HG03378 (cell line): Measurements from ENCODE around the gene PDE11A.
"Not testable (repeated sequence)": the region's sequence is repeated elsewhere in the genome, so short reads cannot be mapped to it uniquely, and the experiment has no call there.

ENCODE experiments used
- ATAC-seq: cut with Tn5 transposase; IDR thresholded peaks from one replicate; pipeline ENCODE4 v1.9.1; 2021; ENCODE audit warnings: mild to moderate bottlenecking, moderate library complexity; ENCODE audit not compliant: unreplicated experiment

Gene PDE11A

DNA sequence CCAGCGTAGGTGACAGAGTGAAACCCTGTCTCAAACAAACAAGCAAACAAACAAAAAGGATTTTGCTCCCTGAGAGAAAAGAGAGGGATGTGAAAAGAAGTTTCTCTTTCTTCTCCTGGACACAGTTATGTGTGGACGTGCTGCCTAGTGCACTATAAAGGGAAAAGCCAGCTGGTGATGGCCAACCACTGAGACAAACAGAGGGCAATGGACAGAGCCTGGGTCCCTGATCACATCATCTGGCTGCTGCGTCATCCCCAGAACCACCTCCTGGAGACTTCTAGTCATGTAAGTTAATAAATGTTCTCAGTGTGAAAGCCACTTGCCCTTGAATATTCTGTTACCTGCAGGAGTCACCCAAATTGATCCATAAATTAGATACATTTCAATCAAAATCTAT is 184.9 kb downstream of the PDE11A start:
- no peak for ATAC-seq

DNA sequence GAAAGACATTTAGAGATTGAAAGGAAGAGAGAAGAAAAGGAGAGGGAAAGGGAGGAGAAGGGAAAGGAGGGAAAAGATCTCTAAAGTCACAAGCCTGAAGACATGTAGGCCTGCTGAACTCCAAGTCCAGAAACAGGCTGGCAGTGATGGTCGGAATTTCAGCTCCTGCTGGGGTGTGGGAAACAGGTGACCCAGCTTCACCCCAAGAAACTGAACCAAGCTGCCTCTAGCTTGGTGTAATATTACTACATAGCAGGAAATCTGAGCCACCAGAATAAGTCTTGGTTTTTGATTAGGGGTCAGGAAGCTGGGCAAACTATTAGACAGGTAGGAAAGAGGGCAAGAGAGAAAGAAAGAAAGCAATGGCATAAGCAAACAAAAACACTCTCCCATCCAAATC is 185.8 kb downstream of the PDE11A start:
- no peak for ATAC-seq

DNA sequence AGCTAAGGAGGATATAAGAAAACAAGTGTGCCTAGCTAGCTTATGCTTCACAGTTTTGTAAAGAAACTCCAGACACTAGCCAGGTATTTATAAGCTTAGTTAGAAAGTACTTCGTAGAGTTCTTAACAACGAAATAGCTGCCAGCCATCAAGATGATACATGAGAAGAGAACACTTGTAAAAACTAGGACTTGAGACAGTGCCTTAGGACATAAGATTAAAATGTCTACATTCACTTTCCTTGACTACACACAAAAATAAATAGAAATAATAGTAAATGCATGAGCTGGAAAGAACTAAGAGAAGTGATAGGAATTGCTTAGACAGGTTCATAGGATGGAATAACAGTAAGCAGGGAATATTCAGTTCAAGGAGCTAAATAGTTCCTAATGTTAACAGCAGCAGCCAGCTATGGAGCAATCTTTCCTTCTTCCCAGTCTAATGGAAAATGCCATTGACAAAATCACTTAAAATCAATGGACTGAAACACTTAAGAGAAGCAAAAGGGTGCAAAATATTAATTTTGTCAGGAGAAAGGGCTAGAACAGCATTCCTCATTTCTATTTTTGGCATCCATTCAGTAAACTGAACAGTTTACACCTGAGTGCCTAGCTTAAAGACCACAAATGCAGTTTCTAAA is 186.6 kb downstream of the PDE11A start:
- no peak for ATAC-seq

DNA sequence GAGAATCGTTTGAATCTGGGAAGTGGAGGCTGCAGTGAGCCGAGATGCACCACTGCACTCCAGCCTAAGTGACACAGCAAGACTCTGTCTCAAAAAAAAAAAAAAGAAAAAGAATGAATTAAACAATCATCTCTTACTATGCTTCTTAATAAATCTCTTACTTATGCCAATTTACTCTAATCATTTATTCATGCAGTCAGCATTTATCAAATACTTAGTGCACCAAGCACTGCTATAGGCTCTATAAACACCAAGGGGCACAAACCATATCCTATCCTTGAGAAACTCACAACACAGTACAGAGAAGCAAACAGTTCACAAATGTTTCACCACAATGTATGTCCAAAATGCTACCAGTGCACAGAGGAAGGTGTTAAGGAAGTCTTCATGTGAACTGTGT is 189.4 kb downstream of the PDE11A start:
- no peak for ATAC-seq

DNA sequence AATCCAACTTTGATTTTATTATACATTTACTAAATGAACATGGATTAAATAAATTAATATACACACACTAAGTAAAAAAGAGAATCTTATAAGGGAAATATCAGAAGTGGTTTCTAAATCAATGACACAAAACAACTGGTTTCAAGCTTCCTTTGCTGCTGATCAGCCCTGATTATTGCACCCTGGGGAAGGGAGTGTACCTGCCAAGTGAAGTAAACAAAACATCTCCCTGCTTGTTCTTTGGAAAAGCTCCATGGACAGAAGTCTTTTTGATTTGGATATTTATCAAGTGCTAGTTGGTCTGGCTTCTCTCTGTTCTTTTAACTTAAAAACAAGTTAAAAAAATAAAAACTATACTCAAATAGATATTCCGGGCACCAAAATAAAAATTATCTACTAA is 190.1 kb downstream of the PDE11A start:
- no peak for ATAC-seq

DNA sequence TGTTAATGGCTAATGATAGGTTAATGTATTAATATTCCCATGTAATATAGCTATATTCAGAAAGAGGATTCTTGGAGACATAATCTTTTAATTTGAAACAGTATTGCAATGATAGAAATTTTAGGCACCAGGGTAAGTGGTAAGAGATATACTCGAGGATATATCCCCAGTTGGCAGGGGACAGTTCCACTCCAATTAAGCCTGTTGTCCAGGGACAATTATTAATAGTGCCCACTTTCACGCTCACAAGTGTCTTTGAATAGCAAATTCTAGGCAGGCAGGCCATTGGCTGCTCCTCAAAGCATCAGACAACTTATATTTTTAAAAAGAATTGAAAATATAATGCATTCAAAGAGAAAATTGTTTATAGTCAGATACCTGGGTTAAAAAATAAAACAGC is 190.7 kb downstream of the PDE11A start:
- no peak for ATAC-seq

DNA sequence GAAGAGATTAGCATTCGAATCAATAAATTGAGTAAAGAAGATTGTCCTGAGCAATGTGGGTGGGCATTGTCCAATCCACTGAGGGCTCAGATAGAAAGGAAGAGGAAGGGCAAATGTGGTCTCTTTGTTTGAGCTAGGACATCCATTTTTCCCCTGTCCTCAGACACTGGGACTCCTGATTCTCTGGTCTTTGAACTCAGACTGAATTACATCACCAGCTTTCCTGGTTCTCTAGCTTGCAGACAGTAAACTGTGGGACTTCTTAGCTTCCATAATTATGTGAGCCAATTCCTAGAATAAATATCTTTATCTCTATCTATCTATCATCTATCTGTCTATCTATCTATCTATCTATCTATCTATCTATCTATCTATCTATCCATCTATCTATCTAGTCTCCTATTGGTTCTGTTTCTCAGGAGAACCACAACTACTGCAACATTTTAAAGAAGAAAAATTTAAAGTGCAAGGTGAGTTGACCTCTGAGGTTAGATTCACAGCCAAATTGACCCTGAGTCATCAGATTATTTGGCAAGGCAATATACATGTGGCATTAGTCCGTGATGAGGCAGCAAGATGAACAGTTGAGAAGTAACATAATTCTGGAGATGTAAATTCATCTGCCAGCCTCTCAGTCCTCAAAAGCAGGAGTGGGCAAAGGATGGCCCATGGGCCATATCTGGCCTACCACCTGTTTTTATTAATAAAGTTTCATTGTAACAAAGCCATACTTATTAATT is 191.4 kb downstream of the PDE11A start:
- ATAC-seq: no peak

DNA sequence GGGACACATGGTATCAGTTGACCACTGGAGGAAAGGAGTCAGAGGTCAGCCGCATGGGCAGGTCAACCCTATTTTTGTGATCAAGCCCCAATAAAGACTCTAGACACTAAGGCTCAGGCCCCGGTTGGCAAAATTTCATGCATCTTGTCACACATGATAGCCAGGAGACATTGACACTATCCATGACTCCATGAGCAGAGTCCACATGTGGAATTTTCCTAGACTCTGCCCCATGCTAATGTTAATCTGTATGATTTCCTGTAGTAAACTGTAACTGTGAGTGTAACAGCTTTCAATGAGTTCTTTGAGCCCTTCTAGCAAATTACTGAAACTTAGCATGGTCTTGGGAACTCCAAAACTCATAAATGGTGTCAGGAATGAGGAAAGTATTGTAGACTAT is 192.3 kb downstream of the PDE11A start:
- no peak for ATAC-seq

DNA sequence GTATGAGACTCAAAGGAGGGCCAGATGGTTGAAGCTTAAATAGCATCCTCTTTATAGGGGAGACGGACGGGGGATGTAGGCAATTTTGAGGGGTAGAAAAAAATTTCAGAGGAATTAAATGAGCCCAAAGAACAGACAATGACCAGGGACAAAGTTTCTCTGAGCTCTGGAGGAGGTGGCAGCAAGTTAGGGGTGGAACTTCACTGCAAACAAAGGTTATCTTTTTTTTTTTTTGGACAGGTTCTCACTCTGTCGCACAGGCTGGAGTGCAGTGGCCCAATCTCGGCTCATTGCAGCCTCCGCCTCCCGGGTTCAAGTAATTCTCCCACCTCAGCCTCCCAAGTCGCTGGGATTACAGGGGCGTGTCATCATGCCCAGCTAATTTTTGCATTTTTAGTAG is 195.6 kb downstream of the PDE11A start:
- ATAC-seq: no peak

DNA sequence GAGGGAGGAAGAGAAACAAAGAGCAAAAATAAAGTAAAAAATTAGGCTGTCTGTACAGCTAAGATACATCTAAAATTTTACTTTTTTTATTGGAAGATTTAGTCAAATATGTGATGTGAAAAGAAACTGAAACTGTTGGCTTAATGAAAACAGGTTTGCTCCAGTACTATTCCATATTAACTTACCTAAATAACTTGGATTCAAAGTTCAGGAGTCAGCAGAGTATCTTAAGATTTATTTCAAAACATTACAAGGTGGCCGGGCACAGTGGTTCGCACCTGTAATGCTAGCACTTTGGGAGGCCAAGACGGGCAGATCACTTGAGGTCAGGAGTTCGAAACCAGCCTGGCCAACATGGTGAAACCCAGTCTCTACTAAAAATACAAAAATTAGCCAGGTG is 197.9 kb downstream of the PDE11A start:
- ATAC-seq: no peak

DNA sequence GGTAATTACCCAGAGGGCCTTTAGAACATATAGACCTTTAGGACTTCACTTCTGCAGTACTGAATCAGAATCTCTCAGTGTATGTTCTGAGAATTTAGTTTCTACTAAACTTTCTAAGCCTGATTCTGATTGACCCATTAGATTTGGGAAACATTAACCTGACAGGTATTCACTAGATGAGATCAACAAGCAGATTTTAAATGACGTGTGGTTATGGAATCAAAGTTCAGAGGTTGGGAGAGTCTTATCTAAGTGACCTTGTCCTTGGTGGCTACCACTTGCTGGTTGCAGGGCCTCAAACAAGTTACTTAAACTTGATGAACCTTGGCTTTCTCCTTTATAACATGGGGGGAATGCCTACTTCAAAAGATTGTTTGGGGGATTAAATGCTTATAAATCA is 198.7 kb downstream of the PDE11A start:
- ATAC-seq: no peak

DNA sequence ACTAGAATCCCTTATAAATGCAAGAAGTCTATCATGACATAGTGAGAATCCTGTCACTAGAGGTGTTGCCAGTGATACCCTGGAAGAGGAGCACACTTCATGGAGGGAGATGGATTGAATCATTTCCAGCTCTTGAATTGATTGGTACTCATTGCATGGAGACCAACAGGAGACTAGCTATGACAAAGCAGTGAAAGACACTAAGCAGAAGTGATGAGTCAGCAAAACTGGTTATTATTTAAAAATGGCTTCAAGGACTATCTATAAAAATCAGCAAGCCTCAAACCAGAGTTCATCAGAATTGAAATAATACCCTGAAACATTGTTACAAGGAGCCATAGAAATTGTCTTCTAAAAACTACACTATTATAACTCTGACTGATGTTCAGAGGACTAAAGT is 200.3 kb downstream of the PDE11A start:
- ATAC-seq: no peak

DNA sequence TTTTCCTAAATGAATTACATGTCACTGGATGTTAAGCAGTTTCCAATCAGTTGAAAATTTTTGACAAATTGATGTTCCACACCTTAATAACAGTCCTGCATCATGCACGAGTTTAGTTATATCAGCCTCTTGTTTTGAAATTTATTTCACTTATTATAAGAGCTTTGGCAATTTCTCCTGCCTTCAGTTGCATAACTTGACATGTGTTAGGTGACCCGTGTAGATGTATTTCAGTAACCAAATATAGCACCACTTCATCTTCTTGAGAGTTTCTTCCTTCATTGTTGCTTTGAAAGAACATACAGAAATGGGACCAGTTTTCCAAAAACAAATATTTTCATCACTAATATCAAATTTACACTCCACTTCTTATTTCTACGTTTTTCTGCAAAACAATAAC is 202.7 kb downstream of the PDE11A start:
- ATAC-seq: no peak

DNA sequence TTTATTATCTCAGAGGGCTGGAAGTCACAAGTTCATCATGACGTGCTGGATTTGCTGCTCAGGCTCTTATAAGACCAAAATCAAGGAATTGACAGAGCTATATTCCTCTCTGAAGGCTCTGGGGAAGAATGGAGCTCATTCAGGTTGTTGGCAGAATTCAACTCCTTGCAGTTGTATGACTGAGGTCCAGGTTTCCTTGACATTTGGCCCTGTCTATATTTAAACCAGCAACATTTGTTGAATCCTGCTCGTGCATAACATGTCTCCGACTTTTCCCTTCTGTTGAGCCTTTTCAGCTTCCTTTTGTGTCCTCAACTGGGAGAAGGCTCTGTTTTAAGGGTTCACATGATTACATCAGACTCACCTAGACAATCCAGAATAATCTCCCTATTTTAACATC is 203.4 kb downstream of the PDE11A start:
- no peak for ATAC-seq

DNA sequence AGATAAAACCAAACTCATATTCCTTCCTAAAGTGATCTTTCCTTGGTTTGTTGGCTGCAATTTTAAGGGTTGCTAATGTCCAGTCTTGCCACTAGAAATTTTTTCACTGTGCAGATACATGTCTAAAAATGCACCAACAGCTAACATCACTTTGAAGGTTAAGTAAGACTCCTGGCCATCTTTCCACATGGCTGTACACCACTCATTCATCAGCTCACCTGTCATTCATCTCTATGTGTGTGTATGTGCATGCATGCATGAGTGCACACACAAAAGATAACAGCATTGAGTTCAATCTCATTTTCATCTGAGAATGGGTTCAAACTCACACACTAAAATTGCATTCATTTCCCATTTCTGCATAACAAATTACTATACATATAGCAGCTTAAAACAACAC is 203.8 kb downstream of the PDE11A start:
- no peak for ATAC-seq

DNA sequence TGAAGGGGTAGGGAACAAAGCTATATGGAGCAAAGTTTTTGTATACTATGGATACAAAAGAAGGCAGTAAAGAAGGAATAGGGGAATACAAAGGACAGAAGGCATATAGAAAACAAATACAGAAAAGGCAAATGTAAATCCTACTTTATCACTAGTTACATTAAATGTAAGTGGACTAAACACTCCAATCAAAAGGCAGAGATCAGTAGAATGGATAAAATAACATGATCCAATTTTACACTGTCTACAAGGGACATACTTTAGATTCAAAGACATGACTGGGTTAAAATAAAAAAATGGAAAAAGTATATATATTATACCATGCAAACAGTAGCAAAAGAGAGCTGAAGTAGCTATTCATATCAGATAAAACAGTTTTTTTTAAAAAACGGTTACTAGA is 215.0 kb downstream of the PDE11A start:
- no peak for ATAC-seq

DNA sequence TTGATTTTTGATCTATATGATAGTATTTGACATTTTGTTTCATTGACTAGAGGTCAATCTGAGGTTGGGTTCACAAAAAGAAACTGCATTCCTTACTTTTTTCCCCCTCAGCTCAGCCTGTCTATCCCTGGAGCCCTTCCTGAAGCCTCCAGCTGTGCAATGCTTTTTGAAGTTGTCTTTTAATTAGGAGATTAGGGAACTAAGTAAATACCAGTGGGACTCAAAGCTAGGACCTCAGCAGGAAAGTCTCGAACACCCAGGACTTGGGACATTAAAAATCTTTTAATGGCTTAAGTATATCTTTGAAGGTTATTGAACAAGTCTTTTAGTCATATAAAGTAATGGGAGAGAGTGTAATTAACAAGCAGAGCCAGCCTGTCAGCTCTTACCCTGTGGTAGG is 220.2 kb downstream of the PDE11A start:
- ATAC-seq: no peak

DNA sequence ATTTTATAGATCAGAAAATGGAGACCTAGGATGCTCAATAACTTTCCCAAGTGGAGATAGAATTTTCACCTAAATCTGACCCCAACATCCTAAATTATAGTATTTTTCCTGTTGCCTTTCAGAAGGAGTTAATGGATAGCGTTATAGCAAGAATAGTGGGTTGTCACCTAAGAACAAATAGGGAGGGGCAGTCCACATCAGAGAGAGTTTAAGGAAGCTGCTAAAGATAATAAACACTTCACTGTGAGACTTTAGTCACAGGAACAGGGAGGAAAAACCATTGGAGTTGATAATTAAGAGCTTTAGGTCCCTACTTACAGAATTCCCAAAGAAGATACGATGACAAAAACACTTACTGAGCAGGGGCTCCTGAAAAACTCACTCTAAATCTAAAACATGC is 229.4 kb downstream of the PDE11A start:
- ATAC-seq: no peak

DNA sequence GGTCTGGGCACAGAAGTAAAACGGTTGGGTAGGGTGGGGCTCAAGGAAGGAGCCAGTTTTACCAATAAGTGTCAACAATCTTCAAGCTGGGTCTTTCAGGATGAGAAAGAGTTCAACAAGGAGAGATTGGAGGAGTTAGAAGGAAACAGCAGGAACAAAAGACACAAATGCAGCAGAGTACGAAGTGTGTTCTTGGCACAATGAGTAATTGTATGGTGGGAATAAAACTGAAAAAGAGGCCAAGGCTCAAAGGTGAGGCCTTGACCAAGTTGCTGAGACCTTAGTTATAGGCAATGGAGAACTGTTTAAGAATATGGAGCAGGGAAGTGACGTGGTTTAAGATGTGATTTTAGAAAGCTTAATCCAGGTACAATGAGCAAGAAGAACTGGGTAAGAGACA is 230.3 kb downstream of the PDE11A start:
- no peak for ATAC-seq

DNA sequence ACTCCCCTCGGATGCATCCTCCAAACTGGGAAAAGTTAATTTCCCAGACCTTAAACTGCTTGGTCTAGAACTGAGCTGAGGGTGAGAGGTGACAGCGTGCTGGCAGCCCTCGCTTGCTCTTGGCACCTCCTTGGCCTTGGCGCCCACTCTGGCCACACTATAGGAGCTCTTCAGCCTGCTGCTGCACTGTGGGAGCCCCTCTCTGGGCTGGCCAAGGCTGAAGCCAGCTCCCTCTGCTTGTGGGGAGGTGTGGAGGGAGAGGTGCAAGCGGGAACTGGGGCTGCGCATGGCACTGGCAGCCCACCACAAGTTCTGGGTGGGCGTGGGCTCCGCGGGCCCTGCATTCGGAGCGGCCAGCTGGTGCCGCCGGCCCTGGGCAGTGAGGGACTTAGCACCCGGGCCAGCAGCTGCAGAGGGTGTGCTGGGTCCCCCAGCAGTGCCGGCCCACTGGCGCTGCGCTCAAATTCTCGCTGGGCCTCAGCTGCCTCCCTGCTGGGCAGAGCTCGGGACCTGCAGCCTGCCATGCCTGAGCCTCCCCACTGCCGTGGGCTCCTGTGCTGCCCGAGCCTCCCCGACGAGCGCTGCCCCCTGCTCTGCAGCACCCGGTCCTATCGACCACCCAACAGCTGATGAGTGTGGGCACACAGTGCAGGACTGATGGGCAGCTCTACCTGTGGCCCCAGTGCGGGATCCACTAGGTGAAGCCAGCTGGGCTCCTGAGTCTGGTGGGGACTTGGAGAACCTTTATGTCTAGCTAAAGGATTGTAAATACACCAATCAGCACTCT is 237.0 kb downstream of the PDE11A start:
- ATAC-seq: not testable (repeated sequence)

DNA sequence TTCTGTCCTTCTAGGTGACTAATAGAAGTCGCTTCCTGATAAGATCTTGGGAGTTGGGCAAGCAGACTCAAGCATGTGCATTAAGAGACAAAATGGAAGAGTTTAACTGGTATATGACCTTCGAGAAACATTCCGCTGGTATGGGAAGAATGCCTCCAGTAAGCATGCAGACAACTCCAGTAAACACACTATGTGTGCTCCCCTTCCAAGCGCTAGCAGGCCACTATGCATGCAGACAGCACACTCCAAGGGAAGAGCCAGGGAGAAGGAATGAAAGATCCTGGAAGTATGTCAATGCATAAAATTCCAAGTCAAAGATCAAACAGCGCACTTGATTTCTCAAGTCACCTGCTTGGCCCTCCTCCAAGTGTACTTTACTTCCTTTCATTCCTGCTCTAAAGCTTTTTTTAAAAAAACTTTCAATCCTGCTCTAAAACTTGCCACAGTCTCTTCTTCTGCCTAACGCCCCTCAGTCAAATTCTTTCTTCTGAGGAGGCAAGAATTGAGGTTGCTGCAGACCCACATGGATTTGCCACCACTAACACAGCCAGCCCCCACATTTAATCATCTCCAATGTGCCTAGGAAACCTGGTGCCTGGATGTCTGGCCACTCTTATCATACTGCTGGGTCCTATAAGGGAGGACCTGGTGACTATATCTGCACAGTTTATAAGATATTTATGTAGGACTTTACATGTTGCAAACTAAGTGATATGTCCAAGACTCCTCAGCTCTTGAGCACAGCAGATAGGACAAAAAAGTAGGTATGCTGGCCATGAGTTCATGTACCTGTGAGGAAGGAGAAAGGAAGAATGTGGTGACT is 239.8 kb downstream of the PDE11A start:
- no peak for ATAC-seq
